IMR-90 (cell line): ENCODE results near the gene ZNF584. TPM values are rescaled to one million over a fixed set of nuclear protein-coding genes. Genes with fewer than 3 reads are reported as not detected.

Experiments
- ATAC-seq: fragments of 200-7000 bp; cut with Tn5 transposase; 2 replicates; pipeline ENCODE4 v1.9.1; 2020; ENCODE audit warnings: low read depth, mild to moderate bottlenecking, moderate library complexity
- BruUV-seq: library from RNA; stranded (reverse); fragments of 400-500 nt; replicated peaks from 2 replicates; lab custom pipeline; 2021; lab: Mats Ljungman, UMichigan
- CTCF ChIA-PET: fragments of 300-600 bp; formaldehyde crosslinking; extraction: SDS; loops from one replicate; lab custom pipeline; 2021; ENCODE audit warnings: antibody characterized with exemption; lab: Yijun Ruan, JAX
- POLR2A ChIA-PET: fragments of 300-600 bp; sonication (Branson Sonifier 250); formaldehyde crosslinking; loops from one replicate; lab custom pipeline; 2022; ENCODE audit warnings: antibody characterized with exemption; ENCODE audit not compliant: unreplicated experiment; lab: Charles Lee
- DNase-seq: peaks from one replicate; pipeline ENCODE4 v3.0.0; 2013
- H2AFZ ChIP-seq: replicated peaks from 2 replicates; pipeline ENCODE3; 2013; ENCODE audit warnings: low read length, mild to moderate bottlenecking; ENCODE audit not compliant: poor library complexity
- H2AK5ac ChIP-seq: 2 replicates; pipeline ENCODE4 v1.6.1; 2013; ENCODE audit warnings: low read depth, low read length, inconsistent platforms
- H2AK9ac ChIP-seq: replicated peaks from 2 replicates; pipeline ENCODE3; 2013; ENCODE audit warnings: mild to moderate bottlenecking, low read depth, low read length, moderate library complexity; ENCODE audit not compliant: poor library complexity
- H2BK120ac ChIP-seq: 2 replicates; pipeline ENCODE4 v1.6.1; 2013; ENCODE audit warnings: low read depth, low read length, inconsistent platforms
- H2BK15ac ChIP-seq: 3 replicates; pipeline ENCODE4 v1.6.1; 2013; ENCODE audit warnings: low read depth, low read length, inconsistent platforms
- H2BK20ac ChIP-seq: 2 replicates; pipeline ENCODE4 v1.6.1; 2013; ENCODE audit warnings: low read depth, mild to moderate bottlenecking, inconsistent platforms, low read length, moderate library complexity
- H2BK5ac ChIP-seq: 2 replicates; pipeline ENCODE4 v1.6.1; 2013; ENCODE audit warnings: mild to moderate bottlenecking, low read depth, low read length, inconsistent platforms; ENCODE audit not compliant: poor library complexity, severe bottlenecking
- H3K14ac ChIP-seq: replicated peaks from 2 replicates; pipeline ENCODE4 v1.6.1; 2013; ENCODE audit warnings: low read depth, low read length, inconsistent platforms
- H3K18ac ChIP-seq: 2 replicates; pipeline ENCODE4 v1.6.1; 2013; ENCODE audit warnings: low read depth, low read length, control low read depth
- H3K23ac ChIP-seq: 2 replicates; pipeline ENCODE4 v1.6.1; 2013; ENCODE audit warnings: low read depth, low read length, inconsistent platforms
- H3K27ac ChIP-seq: 2 replicates; pipeline ENCODE4 v1.5.1; 2013; ENCODE audit warnings: mild to moderate bottlenecking, control low read depth, low read length; ENCODE audit not compliant: insufficient read depth
- H3K27me3 ChIP-seq: 2 replicates; pipeline ENCODE4 v1.6.1; 2013; ENCODE audit warnings: low read length; ENCODE audit not compliant: control insufficient read depth, insufficient read depth
- H3K36me3 ChIP-seq: 2 replicates; pipeline ENCODE4 v1.6.1; 2013; ENCODE audit warnings: low read length, mixed read lengths; ENCODE audit not compliant: control insufficient read depth, insufficient read depth
- H3K4ac ChIP-seq: 2 replicates; pipeline ENCODE4 v1.6.1; 2013; ENCODE audit warnings: low read depth, low read length, inconsistent platforms
- H3K4me1 ChIP-seq: 2 replicates; pipeline ENCODE4 v1.6.1; 2013; ENCODE audit warnings: low read length, mixed read lengths; ENCODE audit not compliant: control insufficient read depth, insufficient read depth
- H3K4me2 ChIP-seq: 2 replicates; pipeline ENCODE4 v1.6.1; 2013; ENCODE audit warnings: low read depth, mild to moderate bottlenecking, control low read depth, low read length, moderate library complexity
- H3K4me3 ChIP-seq: 2 replicates; pipeline ENCODE4 v1.5.1; 2013; ENCODE audit warnings: low read depth, mild to moderate bottlenecking, control low read depth, low read length, moderate library complexity; ENCODE audit not compliant: insufficient read depth
- H3K56ac ChIP-seq: 2 replicates; pipeline ENCODE4 v1.6.1; 2013; ENCODE audit warnings: low read length, inconsistent platforms; ENCODE audit not compliant: insufficient read depth; ENCODE audit errors: extremely low read depth
- H3K79me1 ChIP-seq, 2 experiments: 2 replicates each; pipeline ENCODE4 v1.6.1; 2013; ENCODE audit warnings: low read length in 2 of 2, inconsistent platforms in 1 of 2, low read depth in 1 of 2
- H3K9ac ChIP-seq: 2 replicates; pipeline ENCODE4 v1.6.1; 2013; ENCODE audit warnings: low read depth, low read length, control low read depth
- H3K9me1 ChIP-seq: 2 replicates; pipeline ENCODE4 v1.6.1; 2013; ENCODE audit warnings: low read length, inconsistent platforms; ENCODE audit not compliant: insufficient read depth
- H3K9me3 ChIP-seq: 2 replicates; pipeline ENCODE4 v1.6.1; 2013; ENCODE audit warnings: low read length; ENCODE audit not compliant: control insufficient read depth, insufficient read depth
- H4K20me1 ChIP-seq: 2 replicates; pipeline ENCODE4 v1.6.1; 2013; ENCODE audit warnings: low read length, inconsistent platforms; ENCODE audit not compliant: insufficient read depth
- H4K5ac ChIP-seq: 2 replicates; pipeline ENCODE4 v1.6.1; 2013; ENCODE audit warnings: mild to moderate bottlenecking, low read depth, low read length, control low read depth
- H4K8ac ChIP-seq, 2 experiments: 2 replicates each; pipeline ENCODE4 v1.6.1; 2013; ENCODE audit warnings: low read depth in 2 of 2, low read length in 2 of 2, control low read depth in 1 of 2, inconsistent platforms in 1 of 2
- H4K91ac ChIP-seq: 2 replicates; pipeline ENCODE4 v1.6.1; 2013; ENCODE audit warnings: low read depth, low read length, inconsistent platforms; ENCODE audit not compliant: insufficient read depth
- BHLHE40 ChIP-seq: fragments of 150-350 bp; IDR thresholded peaks from 2 replicates; pipeline ENCODE4 v1.6.1; 2016; ENCODE audit warnings: mild to moderate bottlenecking, low read depth, low read length
- CEBPB ChIP-seq: IDR thresholded peaks from 2 replicates; pipeline ENCODE4 v1.6.1; 2012; ENCODE audit warnings: low read depth, low read length, improper control_type of control experiment
- FOS ChIP-seq: fragments of 150-350 bp; IDR thresholded peaks from 2 replicates; pipeline ENCODE4 v1.6.1; 2016; ENCODE audit warnings: low read depth, low read length
- MAZ ChIP-seq: IDR thresholded peaks from 2 replicates; pipeline ENCODE4 v1.6.1; 2012; ENCODE audit warnings: low read depth, mild to moderate bottlenecking, low read length, improper control_type of control experiment, moderate library complexity, borderline replicate concordance
- MXI1 ChIP-seq: IDR thresholded peaks from 2 replicates; pipeline ENCODE4 v1.6.1; 2012; ENCODE audit warnings: low read depth, mild to moderate bottlenecking, low read length, moderate library complexity, borderline replicate concordance
- NFE2L2 ChIP-seq: fragments of 150-350 bp; IDR thresholded peaks from 2 replicates; pipeline ENCODE4 v1.6.1; 2016; ENCODE audit warnings: low read depth, mild to moderate bottlenecking, low read length
- POLR2A ChIP-seq: IDR thresholded peaks from 2 replicates; pipeline ENCODE4 v1.6.1; 2012; ENCODE audit warnings: mild to moderate bottlenecking, low read depth, low read length
- RAD21 ChIP-seq: IDR thresholded peaks from 2 replicates; pipeline ENCODE4 v1.6.1; 2012; ENCODE audit warnings: low read length, improper control_type of control experiment
- RCOR1 ChIP-seq: IDR thresholded peaks from 2 replicates; pipeline ENCODE4 v1.6.1; 2012; ENCODE audit warnings: mild to moderate bottlenecking, low read length, improper control_type of control experiment; ENCODE audit not compliant: insufficient replicate concordance
- RFX5 ChIP-seq: IDR thresholded peaks from 2 replicates; pipeline ENCODE4 v1.8.0; 2012; ENCODE audit warnings: low read depth, mild to moderate bottlenecking, low read length, moderate library complexity
- WGBS, 2 experiments: methylation state at CpG; one replicate each; pipeline versions ENCODE4 v1.1.5 to v1.1.7; 2013; ENCODE audit warnings: missing lambda C conversion rate in 2 of 2; ENCODE audit not compliant: insufficient read length in 1 of 2; ENCODE audit errors: extremely low coverage in 2 of 2; 5-methylcytosine and 5-hydroxymethylcytosine counted together
- dilution Hi-C: fragments of 300-500 bp; cut with HindIII; formaldehyde crosslinking; loops from one replicate; pipeline ENCODE4 v1.14.3; 2018; ENCODE audit warnings: low sequenced_read_pairs; ENCODE audit not compliant: unreplicated experiment
- in situ Hi-C: fragments of 300-500 bp; cut with MboI; formaldehyde crosslinking; loops from 3 replicates; pipeline ENCODE4 v1.14.3; 2019; ENCODE audit warnings: low sequenced_read_pairs, inconsistent platforms, mixed read lengths
- intact Hi-C: fragments of 100-400 bp; cut with micrococcal nuclease; formaldehyde crosslinking; loops from 2 replicates; pipeline ENCODE4 v1.10.0; 2022
- polyA plus RNA-seq, 3 experiments: library from polyadenylated mRNA; depleted of rRNA; stranded (reverse); fragments of >200 nt; gene quantifications; 2 replicates each; pipeline ENCODE4 v1.2.3, GENCODE V29; 2012; ENCODE audit warnings: low replicate concordance in 1 of 3
- total RNA-seq: library from RNA; depleted of rRNA; stranded (reverse); fragments of >200 nt; gene quantifications from 2 replicates; pipeline ENCODE4 v1.2.3, GENCODE V29; 2012
- TF ChIP-seq, protein P1 (sequence below): fragments of 150-350 bp; IDR thresholded peaks from 2 replicates; pipeline ENCODE4 v1.6.1; 2016; ENCODE audit warnings: low read depth, mild to moderate bottlenecking, low read length, moderate library complexity, borderline replicate concordance
- TF ChIP-seq, protein P2 (sequence below): fragments of 150-350 bp; IDR thresholded peaks from 2 replicates; pipeline ENCODE4 v1.6.1; 2017; ENCODE audit warnings: mild to moderate bottlenecking, antibody characterized with exemption, low read length, low read depth
- TF ChIP-seq, protein P3 (sequence below): conservative IDR thresholded peaks from 2 replicates; pipeline ENCODE4 v1.5.1; 2012; ENCODE audit warnings: mild to moderate bottlenecking, low read depth, low read length, improper control_type of control experiment

ZNF584 gene
- total and polyA plus RNA-seq, 2 of the 4 experiments (the other 2 are of a cell fraction): 11.6 to 15.4 TPM

DNA sequence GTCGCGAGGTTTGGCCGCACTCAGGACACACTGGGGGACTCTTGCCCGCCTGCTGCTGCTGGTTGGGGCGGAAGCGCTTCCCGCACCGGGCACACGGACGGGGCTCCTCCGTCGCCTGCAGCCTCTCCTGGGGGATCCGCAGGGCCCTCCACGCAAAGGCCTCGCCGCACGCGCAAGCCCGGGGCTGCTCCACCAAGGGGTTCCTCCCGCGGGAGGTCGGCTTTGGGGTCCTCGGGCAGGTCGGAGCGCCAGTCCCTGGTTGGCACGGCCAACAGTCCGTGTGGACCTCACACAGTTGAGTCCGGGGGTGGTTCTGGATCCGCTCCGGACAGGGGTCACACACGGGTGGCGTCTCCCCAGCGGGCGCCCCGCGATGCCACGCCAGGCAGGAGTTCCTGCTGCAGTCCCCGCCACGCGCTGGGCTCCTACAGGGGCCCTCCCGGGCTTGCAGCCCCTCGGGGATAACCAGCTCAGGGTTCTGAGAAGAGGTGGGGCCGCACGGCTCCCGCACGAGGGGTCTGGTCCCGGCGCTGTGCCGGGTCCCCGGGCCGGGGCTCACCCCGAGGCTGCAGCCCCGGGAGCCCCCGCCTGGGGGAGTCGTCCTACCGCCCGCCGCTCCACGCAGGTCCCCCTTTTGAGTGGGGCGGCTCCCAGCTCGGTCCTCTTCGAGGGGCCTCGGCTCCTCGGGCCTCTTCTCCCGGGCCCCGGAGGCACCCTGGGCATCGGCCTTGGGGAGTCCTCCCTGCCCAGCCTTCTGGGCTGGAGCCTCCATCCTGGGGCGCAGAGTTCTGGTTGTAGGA, 39.7 kb upstream of the ZNF584 start:
- H4K8ac ChIP-seq: no peak overlapping the region
- H3K14ac ChIP-seq: no peak overlapping the region
- H2AK5ac ChIP-seq: no peak overlapping the region
- no peak for ATAC-seq
- H4K20me1 ChIP-seq: no peaks in the 10 kb centered on the region
- H3K56ac ChIP-seq: no peak overlapping the region
- no peaks in the 10 kb centered on the region for H3K79me1 ChIP-seq
- H3K36me3 ChIP-seq: no peaks in the 10 kb centered on the region
- no peak overlapping the region for H4K91ac ChIP-seq
- ChIA-PET POLR2A (no interaction called here), CTCF (no interaction called here)
- BruUV-seq: no TSS peak
- H3K18ac ChIP-seq: no peak overlapping the region
- no peak overlapping the region for H3K4me3 ChIP-seq
- no peak overlapping the region for H3K23ac ChIP-seq
- H3K9ac ChIP-seq: no peak overlapping the region
- intact Hi-C loops: no loop called here
- H3K4me2 ChIP-seq: no peak overlapping the region
- no peak overlapping the region for H2BK20ac ChIP-seq
- H3K9me3 ChIP-seq: peaks cover 3% of the 10 kb centered on the region; the same call in 1 of the 2 replicates
- H3K4ac ChIP-seq: no peak overlapping the region
- no peak overlapping the region for H2BK5ac ChIP-seq
- no peak overlapping the region for H4K5ac ChIP-seq
- no peaks in the 10 kb centered on the region for H3K27me3 ChIP-seq
- dilution Hi-C loops: no loop called here
- no peak overlapping the region for H3K27ac ChIP-seq
- no peak overlapping the region for H2BK120ac ChIP-seq
- no peaks in the 10 kb centered on the region for H3K4me1 ChIP-seq
- in situ Hi-C loops: no loop called here
- TF ChIP-seq NFE2L2: no peak
- no peak for TF ChIP-seq CEBPB
- TF ChIP-seq RFX5: no peak
- TF ChIP-seq BHLHE40: no peak
- TF ChIP-seq, protein P1, sequence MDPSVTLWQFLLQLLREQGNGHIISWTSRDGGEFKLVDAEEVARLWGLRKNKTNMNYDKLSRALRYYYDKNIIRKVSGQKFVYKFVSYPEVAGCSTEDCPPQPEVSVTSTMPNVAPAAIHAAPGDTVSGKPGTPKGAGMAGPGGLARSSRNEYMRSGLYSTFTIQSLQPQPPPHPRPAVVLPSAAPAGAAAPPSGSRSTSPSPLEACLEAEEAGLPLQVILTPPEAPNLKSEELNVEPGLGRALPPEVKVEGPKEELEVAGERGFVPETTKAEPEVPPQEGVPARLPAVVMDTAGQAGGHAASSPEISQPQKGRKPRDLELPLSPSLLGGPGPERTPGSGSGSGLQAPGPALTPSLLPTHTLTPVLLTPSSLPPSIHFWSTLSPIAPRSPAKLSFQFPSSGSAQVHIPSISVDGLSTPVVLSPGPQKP: no peak
- no peak for TF ChIP-seq MAZ
- TF ChIP-seq RCOR1: no peak
- no peak for TF ChIP-seq FOS
- no peak for TF ChIP-seq POLR2A
- TF ChIP-seq, protein P2, sequence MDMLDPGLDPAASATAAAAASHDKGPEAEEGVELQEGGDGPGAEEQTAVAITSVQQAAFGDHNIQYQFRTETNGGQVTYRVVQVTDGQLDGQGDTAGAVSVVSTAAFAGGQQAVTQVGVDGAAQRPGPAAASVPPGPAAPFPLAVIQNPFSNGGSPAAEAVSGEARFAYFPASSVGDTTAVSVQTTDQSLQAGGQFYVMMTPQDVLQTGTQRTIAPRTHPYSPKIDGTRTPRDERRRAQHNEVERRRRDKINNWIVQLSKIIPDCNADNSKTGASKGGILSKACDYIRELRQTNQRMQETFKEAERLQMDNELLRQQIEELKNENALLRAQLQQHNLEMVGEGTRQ: no peak
- TF ChIP-seq, protein P3, sequence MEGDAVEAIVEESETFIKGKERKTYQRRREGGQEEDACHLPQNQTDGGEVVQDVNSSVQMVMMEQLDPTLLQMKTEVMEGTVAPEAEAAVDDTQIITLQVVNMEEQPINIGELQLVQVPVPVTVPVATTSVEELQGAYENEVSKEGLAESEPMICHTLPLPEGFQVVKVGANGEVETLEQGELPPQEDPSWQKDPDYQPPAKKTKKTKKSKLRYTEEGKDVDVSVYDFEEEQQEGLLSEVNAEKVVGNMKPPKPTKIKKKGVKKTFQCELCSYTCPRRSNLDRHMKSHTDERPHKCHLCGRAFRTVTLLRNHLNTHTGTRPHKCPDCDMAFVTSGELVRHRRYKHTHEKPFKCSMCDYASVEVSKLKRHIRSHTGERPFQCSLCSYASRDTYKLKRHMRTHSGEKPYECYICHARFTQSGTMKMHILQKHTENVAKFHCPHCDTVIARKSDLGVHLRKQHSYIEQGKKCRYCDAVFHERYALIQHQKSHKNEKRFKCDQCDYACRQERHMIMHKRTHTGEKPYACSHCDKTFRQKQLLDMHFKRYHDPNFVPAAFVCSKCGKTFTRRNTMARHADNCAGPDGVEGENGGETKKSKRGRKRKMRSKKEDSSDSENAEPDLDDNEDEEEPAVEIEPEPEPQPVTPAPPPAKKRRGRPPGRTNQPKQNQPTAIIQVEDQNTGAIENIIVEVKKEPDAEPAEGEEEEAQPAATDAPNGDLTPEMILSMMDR: no peak
- TF ChIP-seq RAD21: no peak
- TF ChIP-seq MXI1: no peak
- DNase-seq: no peak
- WGBS, 2 experiments: 80% methylated on average over 40 of the region's 68 CpGs; no CpG with 5 or more reads in 1 of the 2 experiments
- no peak overlapping the region for H2AK9ac ChIP-seq
- no peak overlapping the region for H2AFZ ChIP-seq
- no peaks in the 10 kb centered on the region for H3K9me1 ChIP-seq
- H2BK15ac ChIP-seq: no peak overlapping the region
